ENCODE results near the gene KCTD5.

DNA sequence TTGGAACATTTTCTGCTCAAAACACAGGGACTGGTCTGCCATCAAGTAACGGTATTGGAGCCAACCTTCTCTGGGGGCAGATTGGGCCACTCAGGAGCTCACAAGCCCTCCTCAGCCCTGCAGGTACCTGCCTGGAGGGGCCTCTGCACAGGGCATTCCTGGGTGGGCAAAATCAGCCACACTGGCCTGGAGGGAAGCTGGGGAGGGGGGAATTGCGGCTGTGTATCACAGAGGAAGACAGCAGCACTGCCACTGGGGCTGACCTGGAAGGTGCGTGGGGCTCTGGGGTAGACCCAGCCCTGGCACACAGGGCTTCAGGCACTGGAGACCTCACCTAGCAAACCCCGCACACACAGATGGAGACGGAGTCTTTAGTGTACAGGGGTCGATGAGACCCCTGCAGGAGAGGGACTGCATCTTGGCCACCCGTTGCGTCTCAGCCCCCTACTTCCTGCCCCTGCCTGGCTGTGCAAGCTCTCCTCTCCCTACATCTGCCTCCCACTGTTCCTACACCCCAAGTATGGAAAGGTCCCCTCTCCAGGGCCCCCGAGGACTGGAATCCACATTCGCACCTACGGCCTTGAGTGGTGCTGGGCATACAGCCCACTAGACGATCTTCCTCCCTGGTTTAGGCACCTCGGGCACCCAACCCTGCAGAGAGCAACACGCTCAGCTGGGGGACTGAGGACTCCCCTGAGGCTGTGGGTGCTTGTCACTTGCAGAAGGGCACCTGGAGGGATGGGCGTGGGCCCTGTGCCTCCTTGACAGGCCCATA lies 63.0 kb downstream of the KCTD5 start:
- TF ChIP-seq, protein P1, sequence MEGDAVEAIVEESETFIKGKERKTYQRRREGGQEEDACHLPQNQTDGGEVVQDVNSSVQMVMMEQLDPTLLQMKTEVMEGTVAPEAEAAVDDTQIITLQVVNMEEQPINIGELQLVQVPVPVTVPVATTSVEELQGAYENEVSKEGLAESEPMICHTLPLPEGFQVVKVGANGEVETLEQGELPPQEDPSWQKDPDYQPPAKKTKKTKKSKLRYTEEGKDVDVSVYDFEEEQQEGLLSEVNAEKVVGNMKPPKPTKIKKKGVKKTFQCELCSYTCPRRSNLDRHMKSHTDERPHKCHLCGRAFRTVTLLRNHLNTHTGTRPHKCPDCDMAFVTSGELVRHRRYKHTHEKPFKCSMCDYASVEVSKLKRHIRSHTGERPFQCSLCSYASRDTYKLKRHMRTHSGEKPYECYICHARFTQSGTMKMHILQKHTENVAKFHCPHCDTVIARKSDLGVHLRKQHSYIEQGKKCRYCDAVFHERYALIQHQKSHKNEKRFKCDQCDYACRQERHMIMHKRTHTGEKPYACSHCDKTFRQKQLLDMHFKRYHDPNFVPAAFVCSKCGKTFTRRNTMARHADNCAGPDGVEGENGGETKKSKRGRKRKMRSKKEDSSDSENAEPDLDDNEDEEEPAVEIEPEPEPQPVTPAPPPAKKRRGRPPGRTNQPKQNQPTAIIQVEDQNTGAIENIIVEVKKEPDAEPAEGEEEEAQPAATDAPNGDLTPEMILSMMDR (IDR thresholded peaks at IDR 0.05; ENCODE audit: poor library complexity), result no peak
- TF ChIP-seq EZH2 (IDR thresholded peaks at IDR 0.05; ENCODE audit: borderline replicate concordance), result no peak
- TF ChIP-seq EZH2phosphoT487 (IDR thresholded peaks at IDR 0.05; ENCODE audit: low read depth, severe bottlenecking, unreplicated experiment), result no peak

All from hepatocyte (in vitro differentiated cells).